Stimulated activated naive B cell treated with anti-CD40 and anti-IgM and Interleukin-4, amounts not matched to agents 10 μg/mL and 1 μg/mL and 100 μg/mL, for 72 hours (primary cell): Measurements from ENCODE around the gene ISOC1.
A peak's percentile ranks its signal among the peaks of the same experiment; 100 is the strongest.

Experiments used
- ATAC-seq, 2 donors: fragments of 150-1000 bp; cut with Tn5 transposase; replicated peaks; 2 replicates each; pipeline ENCODE4 v1.10.0; 2021; ENCODE audit warnings: moderate library complexity in 1 of 2
- DNase-seq: peaks from one replicate; pipeline ENCODE4 v3.0.0; 2021
- H3K27ac Mint-ChIP-seq: one replicate; pipeline ENCODE4 v1.8.0; 2022; ENCODE audit warnings: mild to moderate bottlenecking, mixed read lengths
- H3K27me3 Mint-ChIP-seq, 2 donors: one replicate each; pipeline ENCODE4 v1.8.0; 2022; ENCODE audit warnings: mixed read lengths in 2 of 2
- H3K36me3 Mint-ChIP-seq, 2 donors: one replicate each; pipeline ENCODE4 v1.8.0; 2022; ENCODE audit warnings: mixed read lengths in 2 of 2, mild to moderate bottlenecking in 1 of 2
- H3K4me1 Mint-ChIP-seq, 2 donors: one replicate each; pipeline ENCODE4 v1.8.0; 2022; ENCODE audit warnings: mixed read lengths in 2 of 2, mild to moderate bottlenecking in 1 of 2
- H3K4me3 Mint-ChIP-seq, 2 donors: one replicate each; pipeline ENCODE4 v1.8.0; 2022; ENCODE audit warnings: mild to moderate bottlenecking in 2 of 2, mixed read lengths in 2 of 2, moderate library complexity in 1 of 2
- H3K9me3 Mint-ChIP-seq, 2 donors: one replicate each; pipeline ENCODE4 v1.8.0; 2022; ENCODE audit warnings: mixed read lengths in 2 of 2, mild to moderate bottlenecking in 1 of 2

The ISOC1 gene

DNA sequence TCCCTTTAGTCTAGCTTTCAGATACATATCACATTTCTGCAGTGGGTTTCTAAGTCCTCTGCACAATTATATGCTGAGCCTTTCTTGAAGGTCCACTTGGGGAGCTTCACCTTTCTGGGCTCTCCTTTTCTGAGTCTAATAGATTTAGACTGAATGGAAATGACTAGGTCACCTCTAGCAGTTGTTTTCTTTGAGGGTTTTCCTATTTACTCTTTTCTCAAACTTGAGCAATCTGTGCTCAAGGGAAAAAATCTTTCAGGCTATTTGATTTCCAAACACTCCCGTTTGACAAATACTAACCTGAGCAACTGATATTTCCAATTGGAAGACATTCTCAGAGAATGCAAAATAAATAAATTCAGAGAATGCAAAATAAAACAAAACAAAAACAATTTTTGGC is 39.0 kb downstream of the ISOC1 start:
- Mint-ChIP-seq H3K4me1 (no peaks in the 10 kb centered on the region), H3K36me3 (no peaks in the 10 kb centered on the region), H3K27ac (no peak overlapping the region), H3K9me3 (no peaks in the 10 kb centered on the region), H3K27me3 (no peaks in the 10 kb centered on the region), H3K4me3 (no peak overlapping the region)
- DNase-seq (no peak), ATAC-seq (no peak)

DNA sequence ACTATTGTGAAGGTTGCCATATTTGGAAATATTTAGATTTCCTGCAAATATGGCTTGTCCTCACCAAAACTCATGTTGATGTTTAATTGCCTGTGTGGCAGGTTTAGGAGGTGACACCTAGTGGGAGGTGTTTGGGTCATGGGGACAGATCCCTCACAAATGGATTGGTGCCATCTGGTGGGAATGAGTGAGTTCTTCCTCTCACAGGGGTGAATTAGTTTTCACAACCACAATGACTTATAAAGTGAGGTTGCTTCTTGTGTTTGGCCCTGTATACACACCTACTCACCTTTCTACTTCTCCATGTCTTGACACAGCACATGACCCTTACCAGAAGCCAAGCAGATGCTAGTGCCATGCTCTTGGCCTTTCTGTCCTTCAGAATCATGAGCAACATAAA is 41.1 kb downstream of the ISOC1 start:
- Mint-ChIP-seq H3K9me3 (no peaks in the 10 kb centered on the region), H3K36me3 (no peaks in the 10 kb centered on the region), H3K4me1 (no peaks in the 10 kb centered on the region), H3K27ac (no peak overlapping the region), H3K4me3 (no peak overlapping the region), H3K27me3 (no peaks in the 10 kb centered on the region)
- DNase-seq (no peak), ATAC-seq (peak; percentile 53 to 75)

DNA sequence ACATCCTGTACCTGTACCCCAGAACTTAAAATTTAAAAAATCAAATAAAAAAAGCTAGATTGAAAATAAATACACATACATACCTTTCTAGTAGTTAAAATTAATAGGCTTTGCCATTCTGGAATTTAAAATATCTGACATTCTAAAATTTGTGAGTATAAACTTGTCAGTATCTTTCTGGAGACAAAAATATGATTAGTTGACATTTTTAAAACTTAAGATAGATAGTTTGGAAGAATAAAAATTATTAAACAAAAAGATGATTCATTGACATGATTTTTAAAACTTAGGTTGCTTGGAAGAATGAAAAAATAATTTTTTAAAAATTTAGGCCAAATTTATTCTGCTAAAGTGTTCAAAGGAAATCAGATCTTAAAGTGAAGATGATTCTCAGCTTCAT is 43.1 kb downstream of the ISOC1 start:
- no peaks in the 10 kb centered on the region for H3K4me1 Mint-ChIP-seq
- no peak overlapping the region for H3K4me3 Mint-ChIP-seq
- no peaks in the 10 kb centered on the region for H3K36me3 Mint-ChIP-seq
- H3K27ac Mint-ChIP-seq: no peak overlapping the region
- no peaks in the 10 kb centered on the region for H3K27me3 Mint-ChIP-seq
- no peak for DNase-seq
- H3K9me3 Mint-ChIP-seq: no peaks in the 10 kb centered on the region
- no peak for ATAC-seq

DNA sequence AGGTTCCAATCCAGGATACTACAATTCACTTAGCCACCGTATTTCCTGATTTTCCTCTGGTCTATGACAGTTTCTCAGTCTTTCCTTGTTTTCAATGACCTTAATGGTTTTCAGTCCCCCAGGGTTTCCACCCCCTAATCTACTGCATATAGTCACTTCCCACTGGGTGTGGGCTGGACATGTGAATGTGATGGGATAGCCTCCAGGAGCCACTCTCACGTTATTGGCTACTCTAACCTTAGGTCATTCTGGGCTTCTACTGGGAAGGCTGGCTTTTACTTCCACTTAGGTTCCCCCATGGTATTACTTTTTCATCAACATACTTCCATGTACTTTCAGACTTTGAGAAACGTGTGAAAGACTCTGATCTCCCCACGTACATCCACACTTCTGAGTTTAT is 46.5 kb downstream of the ISOC1 start:
- H3K27me3 Mint-ChIP-seq: no peaks in the 10 kb centered on the region
- no peaks in the 10 kb centered on the region for H3K4me1 Mint-ChIP-seq
- DNase-seq (no peak), ATAC-seq (no peak)
- no peaks in the 10 kb centered on the region for H3K9me3 Mint-ChIP-seq
- H3K4me3 Mint-ChIP-seq: no peak overlapping the region
- no peaks in the 10 kb centered on the region for H3K36me3 Mint-ChIP-seq
- H3K27ac Mint-ChIP-seq: no peak overlapping the region

DNA sequence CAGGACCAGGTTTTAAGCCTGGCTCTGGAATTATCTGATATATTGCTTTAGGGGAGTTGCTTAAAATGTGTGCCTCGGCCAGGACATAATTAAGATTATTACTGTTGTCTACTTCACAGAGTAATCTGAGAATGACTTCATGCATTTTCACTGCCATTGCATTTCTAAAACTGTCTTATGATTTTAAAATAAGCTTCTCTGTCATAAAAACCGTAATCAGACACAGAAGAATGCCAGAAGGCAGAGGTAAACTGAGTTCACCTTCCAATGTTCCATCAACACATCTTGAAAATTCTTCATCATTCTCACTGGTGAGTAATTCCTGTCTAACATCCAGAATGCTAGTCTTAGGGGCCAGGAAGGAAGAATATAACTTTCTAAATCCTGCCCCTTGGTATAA is 47.1 kb downstream of the ISOC1 start:
- no peak overlapping the region for H3K27ac Mint-ChIP-seq
- H3K4me3 Mint-ChIP-seq: no peak overlapping the region
- H3K36me3 Mint-ChIP-seq: no peaks in the 10 kb centered on the region
- no peak for DNase-seq
- ATAC-seq: no peak
- H3K27me3 Mint-ChIP-seq: no peaks in the 10 kb centered on the region
- H3K4me1 Mint-ChIP-seq: no peaks in the 10 kb centered on the region
- peaks cover 0 to 1% of the 10 kb centered on the region in 2 donors for H3K9me3 Mint-ChIP-seq

DNA sequence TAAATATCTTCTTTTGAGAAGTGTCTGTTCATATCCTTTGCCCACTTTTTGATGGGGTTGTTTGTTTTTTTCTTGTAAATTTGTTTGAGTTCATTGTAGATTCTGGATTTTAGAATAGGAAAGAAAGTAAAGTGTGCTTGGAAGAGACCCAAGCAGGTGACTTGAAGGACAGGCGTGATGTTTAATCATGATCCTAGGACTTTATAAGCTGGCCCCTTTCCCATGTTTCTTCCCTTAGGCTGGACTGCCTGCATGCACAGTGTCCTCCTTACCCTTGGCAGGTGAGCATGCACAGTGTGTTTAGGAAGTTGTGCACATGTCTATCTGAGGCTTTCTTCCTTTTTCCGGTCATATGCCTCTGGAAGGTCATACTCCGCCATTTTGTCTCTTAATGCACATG is 61.3 kb downstream of the ISOC1 start:
- ATAC-seq: no peak
- H3K27me3 Mint-ChIP-seq: no peaks in the 10 kb centered on the region
- peaks cover 2 to 5% of the 10 kb centered on the region in 2 donors for H3K9me3 Mint-ChIP-seq
- peaks cover 3 to 5% of the 10 kb centered on the region in 2 donors for H3K36me3 Mint-ChIP-seq
- no peak overlapping the region for H3K4me3 Mint-ChIP-seq
- no peak for DNase-seq
- no peaks in the 10 kb centered on the region for H3K4me1 Mint-ChIP-seq
- no peak overlapping the region for H3K27ac Mint-ChIP-seq

DNA sequence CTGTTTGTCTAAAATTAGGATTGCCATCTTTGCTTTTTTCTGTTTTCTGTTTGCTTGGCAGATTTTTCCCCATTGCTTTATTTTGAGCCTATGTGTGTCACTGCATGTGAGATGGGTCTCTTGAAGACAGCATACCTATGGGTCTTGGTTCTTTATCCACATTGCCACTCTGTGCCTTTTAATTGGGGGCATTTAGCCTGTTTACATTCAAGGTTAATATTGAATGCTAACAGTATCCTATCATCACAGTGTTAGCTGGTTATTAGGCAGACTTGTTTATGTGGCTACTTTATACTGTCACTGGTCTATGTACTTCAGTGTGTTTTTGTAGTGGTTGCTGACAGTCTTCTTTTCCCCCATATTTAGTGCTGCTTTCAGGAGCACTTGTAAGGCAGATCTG is 67.3 kb downstream of the ISOC1 start:
- Mint-ChIP-seq H3K4me3 (no peak overlapping the region), H3K9me3 (peaks cover 14 to 18% of the 10 kb centered on the region in 2 donors), H3K27me3 (no peaks in the 10 kb centered on the region), H3K36me3 (peaks cover 5 to 13% of the 10 kb centered on the region in 2 donors), H3K4me1 (no peaks in the 10 kb centered on the region), H3K27ac (no peak overlapping the region)
- DNase-seq (no peak), ATAC-seq (no peak)
